OCI-M1 (cell line): Measurements from ENCODE around the gene NR1I2.
A peak's percentile ranks its signal among the peaks of the same experiment; 100 is the strongest.

Experiments used
- DNase-seq: peaks from one replicate; lab custom pipeline; 2025; lab: John Stamatoyannopoulos, UW

The NR1I2 gene

GRCh38 chr3:119819806-119820205 is 37.9 kb downstream of the NR1I2 start:
- DNase-seq, result no peak

- no peak for DNase-seq
Measured at GRCh38 chr3:119825820-119826219, 43.9 kb downstream of the NR1I2 start.

- DNase-seq, result no peak
Measured at GRCh38 chr3:119826711-119827608, 45.1 kb downstream of the NR1I2 start.

- DNase-seq, result no peak
Measured at GRCh38 chr3:119829420-119829819, 47.5 kb downstream of the NR1I2 start.

GRCh38 chr3:119831022-119831421 is 49.1 kb downstream of the NR1I2 start:
- peak; percentile 27 for DNase-seq

GRCh38 chr3:119831941-119832371 is 50.1 kb downstream of the NR1I2 start:
- no peak for DNase-seq

GRCh38 chr3:119834754-119835370 is 53.0 kb downstream of the NR1I2 start:
- DNase-seq, result peak; percentile 15

GRCh38 chr3:119835556-119835955 is 53.7 kb downstream of the NR1I2 start:
- peak; percentile 15 for DNase-seq

GRCh38 chr3:119841808-119842471 is 60.0 kb downstream of the NR1I2 start:
- no peak for DNase-seq

- DNase-seq, result no peak
Measured at GRCh38 chr3:119849126-119849525, 67.2 kb downstream of the NR1I2 start.

- no peak for DNase-seq
Measured at GRCh38 chr3:119856695-119857094, 74.8 kb downstream of the NR1I2 start.

- no peak for DNase-seq
Measured at GRCh38 chr3:119858957-119859356, 77.1 kb downstream of the NR1I2 start.

GRCh38 chr3:119859728-119860127 is 77.8 kb downstream of the NR1I2 start:
- DNase-seq, result no peak

GRCh38 chr3:119861681-119862080 is 79.8 kb downstream of the NR1I2 start:
- DNase-seq, result no peak

- no peak for DNase-seq
Measured at GRCh38 chr3:119862616-119863015, 80.7 kb downstream of the NR1I2 start.

- no peak for DNase-seq
Measured at GRCh38 chr3:119864476-119864875, 82.6 kb downstream of the NR1I2 start.
